ENCODE data around the gene CLDN14.

The CLDN14 gene

GRCh38 chr21:36466061-36466511, 13.8 kb downstream of the CLDN14 start:
- DNase-seq: no peak

- no peak for DNase-seq
Observed at GRCh38 chr21:36465478-36465877, 14.4 kb downstream of the CLDN14 start.

GRCh38 chr21:36464590-36464989, 15.3 kb downstream of the CLDN14 start:
- DNase-seq: no peak

GRCh38 chr21:36463991-36464390, 15.9 kb downstream of the CLDN14 start:
- no peak for DNase-seq

- DNase-seq: no peak
Observed at GRCh38 chr21:36463204-36463603, 16.7 kb downstream of the CLDN14 start.

DNA sequence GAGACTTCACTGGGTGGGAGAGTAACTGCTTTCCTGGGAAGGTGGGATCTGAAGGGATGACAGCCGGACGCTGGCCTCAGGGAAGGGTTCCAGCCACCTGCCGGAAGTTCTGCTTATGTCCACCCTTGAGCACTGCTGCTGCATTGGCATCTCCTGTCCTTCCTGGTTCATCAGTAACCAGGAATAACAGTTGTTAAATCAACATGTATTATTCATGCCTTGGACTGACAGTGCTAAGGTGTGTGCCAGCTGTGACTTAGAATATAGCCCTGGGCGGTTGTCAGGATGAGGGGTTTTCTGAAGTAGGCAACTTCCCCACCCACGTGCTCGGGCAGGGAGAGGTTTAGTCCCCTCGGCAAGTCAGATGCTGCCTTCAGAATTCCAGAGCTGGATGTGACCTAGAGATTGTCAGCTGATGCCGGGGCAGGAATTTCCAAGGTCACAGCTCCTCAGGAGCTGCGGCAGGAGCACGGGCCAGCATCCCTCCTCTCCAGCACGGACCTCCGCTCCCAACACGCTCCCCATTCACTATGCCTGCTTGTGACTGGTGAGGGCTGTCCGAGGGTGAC, 17.9 kb downstream of the CLDN14 start:
- DNase-seq: no peak

- DNase-seq: no peak
Observed at GRCh38 chr21:36461277-36461917, 18.5 kb downstream of the CLDN14 start.

GRCh38 chr21:36460866-36461265, 19.1 kb downstream of the CLDN14 start:
- no peak for DNase-seq

GRCh38 chr21:36459098-36459497, 20.8 kb downstream of the CLDN14 start:
- no peak for DNase-seq

GRCh38 chr21:36456729-36457414, 23.1 kb downstream of the CLDN14 start:
- no peak for DNase-seq

- no peak for DNase-seq
Observed at GRCh38 chr21:36454706-36455105, 25.2 kb downstream of the CLDN14 start.

DNA sequence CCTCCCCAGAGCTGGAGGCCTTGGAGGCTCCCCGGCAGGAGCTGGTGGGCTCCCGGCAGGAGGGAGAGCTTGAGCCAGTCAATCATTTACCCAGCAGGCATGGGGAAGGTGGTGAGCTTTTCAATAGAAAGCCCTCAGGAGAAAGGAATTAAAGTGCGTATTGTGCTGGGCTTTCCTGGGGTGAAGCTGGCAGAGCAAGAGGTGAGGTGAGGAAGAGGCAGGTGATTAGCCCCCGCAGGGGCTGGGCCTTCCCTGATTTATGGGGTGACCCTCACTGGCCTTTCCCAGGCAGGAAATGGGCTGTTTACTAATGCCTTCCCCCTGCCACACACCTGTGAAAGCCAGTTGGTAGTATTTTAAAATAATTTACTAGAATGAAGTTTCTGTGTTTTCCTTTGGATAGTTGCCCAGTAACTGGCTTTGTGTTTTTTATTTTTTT, 25.8 kb downstream of the CLDN14 start:
- no peak for DNase-seq

DNA sequence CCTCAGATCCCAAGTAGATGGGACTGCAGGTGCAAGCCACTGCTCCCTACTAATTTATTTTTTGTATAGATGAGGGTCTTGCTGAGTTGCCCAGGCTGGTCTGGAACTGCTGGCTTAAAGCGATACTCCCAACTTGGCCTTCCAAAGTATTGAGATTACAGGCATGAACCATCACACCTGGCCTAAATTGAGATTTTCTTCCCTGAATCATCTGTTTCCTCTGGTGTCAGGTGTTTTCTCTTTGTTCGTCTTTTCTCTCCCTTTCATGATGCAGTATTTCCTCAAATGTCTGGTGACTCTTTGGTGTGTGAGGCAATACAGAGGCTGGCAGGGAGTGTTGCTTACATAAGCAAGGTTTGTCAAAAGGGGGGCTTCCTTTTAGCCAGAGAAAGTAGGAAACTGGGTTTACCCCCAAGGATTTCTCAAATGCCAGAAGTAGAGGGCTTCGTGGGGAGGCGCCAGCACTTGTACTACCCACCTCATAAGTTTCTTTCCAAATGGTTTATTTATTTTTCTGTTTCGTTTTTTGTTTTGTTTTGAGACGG, 27.6 kb downstream of the CLDN14 start:
- DNase-seq: no peak

DNA sequence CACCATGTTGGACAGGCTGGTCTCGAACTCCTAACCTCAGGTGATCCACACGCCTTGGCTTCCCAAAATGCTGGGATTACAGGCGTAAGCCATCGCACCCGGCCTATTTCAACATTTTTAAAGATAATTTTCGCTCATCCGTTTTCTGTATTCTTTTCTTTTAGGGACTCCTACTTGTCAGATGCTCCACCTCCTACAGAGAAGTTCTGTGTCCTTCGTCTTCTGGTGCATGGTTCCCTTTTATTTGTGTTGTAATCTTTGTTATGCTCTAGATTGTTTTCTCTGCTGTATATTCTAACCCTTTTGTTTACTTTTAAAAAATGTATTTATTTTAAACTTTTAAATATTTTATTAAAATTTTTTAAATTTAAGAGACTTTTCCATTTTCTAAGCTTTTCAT, 28.4 kb downstream of the CLDN14 start:
- no peak for DNase-seq

GRCh38 chr21:36450511-36450910, 29.4 kb downstream of the CLDN14 start:
- no peak for DNase-seq

- no peak for DNase-seq
Observed at GRCh38 chr21:36446301-36446700, 33.6 kb downstream of the CLDN14 start.

- no peak for DNase-seq
Observed at GRCh38 chr21:36441715-36442114, 38.2 kb downstream of the CLDN14 start.

DNA sequence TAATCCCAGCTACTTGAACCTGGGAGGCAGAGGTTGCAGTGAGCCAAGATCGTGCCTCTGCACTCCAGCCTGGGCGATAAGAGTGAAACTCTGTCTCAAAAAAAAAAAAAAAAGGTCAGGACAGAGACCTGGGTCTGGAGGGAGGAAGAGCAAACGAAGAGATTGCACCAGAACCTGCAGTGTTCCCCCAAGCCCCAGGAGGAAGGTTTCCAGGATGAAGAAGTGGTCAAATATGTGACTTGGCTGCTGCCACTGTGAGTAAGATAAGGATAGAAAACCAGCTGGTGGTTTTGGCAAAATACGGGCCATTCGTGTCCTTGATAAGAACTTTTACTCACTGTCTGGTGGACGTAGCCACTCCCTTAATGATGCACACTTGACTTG, 42.2 kb downstream of the CLDN14 start:
- DNase-seq: no peak

DNA sequence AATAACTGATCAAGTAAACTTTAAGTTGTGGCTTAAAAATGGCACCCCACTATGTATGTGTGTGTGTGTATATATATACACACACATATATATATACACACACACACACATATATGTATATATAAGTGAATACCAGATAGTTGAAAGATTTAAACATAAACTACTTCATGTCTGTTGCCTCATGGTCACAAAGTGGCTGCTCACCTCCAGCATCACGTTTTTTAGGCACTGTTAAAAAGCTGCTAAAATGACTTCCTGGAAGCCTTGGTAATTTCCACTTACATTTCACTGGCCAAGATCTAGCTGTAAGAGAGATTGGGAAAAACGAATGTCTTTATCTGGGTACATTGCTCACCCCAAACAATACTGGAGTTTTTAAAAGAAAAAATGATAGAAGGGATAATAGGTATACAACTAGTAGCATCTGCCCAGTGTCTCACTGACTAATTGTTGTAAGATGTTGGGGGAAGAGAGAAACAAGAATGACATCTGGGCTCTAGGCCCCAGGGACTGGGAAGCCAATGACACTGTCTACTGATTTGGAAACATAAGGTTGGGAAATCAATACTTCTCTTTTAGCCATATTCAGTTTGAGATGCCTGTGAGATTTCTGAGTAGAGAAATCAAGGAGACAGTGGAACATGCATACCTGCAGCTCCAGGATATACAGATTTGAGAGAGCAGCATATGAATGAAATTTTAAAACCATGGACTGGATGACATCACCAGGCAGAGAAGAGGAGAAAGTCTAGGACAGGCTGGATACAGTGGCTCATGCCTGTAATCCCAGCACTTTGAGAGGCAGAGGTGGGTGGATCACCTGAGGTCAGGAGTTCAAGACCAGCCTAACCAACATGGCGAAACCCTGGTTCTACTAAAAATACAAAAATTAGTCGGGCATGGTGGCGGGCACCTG, 42.8 kb downstream of the CLDN14 start:
- no peak for DNase-seq

- DNase-seq: no peak
Observed at GRCh38 chr21:36434144-36434543, 45.8 kb downstream of the CLDN14 start.

GRCh38 chr21:36433059-36433709, 46.7 kb downstream of the CLDN14 start:
- no peak for DNase-seq

GRCh38 chr21:36431252-36431651, 48.7 kb downstream of the CLDN14 start:
- DNase-seq: no peak

Measured in retina (tissue), 1 donor.